Nephron (organoid): ENCODE results near the gene SIRT5.

Experiments
- H3K27ac Mint-ChIP-seq, 3 experiments: 2 replicates each; pipeline ENCODE4 v1.8.0; 2020; ENCODE audit warnings: mixed read lengths in 3 of 3, mild to moderate bottlenecking in 2 of 3, moderate library complexity in 1 of 3
- H3K27me3 Mint-ChIP-seq: 2 replicates; pipeline ENCODE4 v1.8.0; 2021; ENCODE audit warnings: low read depth, mild to moderate bottlenecking, moderate library complexity, mixed read lengths
- H3K36me3 Mint-ChIP-seq: 2 replicates; pipeline ENCODE4 v1.8.0; 2020; ENCODE audit warnings: low read depth, mixed read lengths
- H3K4me1 Mint-ChIP-seq: 2 replicates; pipeline ENCODE4 v1.8.0; 2020; ENCODE audit warnings: mixed read lengths
- H3K4me3 Mint-ChIP-seq, 3 experiments: 2 replicates each; pipeline ENCODE4 v1.8.0; 2020; ENCODE audit warnings: mild to moderate bottlenecking in 3 of 3, mixed read lengths in 3 of 3, moderate library complexity in 2 of 3
- H3K9me3 Mint-ChIP-seq: 2 replicates; pipeline ENCODE4 v1.8.0; 2020; ENCODE audit warnings: mixed read lengths
- TF ChIP-seq, protein P1 (sequence below), 3 experiments: fragments of 200-600 bp; sonication (generic); IDR thresholded peaks; one replicate each; pipeline ENCODE4 v1.5.0; 2021; ENCODE audit warnings: antibody characterized with exemption in 3 of 3; ENCODE audit not compliant: unreplicated experiment in 3 of 3

Gene SIRT5

DNA sequence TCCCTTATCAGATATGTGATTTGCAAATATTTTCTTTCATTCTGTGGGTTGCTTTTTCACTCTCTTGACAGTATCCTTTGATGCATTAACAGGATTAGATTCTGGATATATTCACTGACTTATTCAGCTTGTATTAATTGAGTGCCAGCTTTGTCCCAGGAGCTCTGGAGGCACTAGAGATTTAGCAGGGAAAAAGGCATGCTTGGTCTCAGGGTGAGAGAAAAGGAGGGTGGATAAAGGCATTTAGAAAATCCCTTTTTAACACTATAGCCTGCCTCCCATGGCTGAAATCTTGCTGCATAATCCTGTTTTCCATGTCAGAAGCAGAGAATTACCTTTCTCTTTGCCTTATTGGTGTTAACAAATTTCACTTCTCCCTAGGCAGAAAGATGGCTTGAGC is 28.5 kb upstream of the SIRT5 start:
- no peaks in the 10 kb centered on the region for H3K36me3 Mint-ChIP-seq
- H3K9me3 Mint-ChIP-seq: peaks cover 5% of the 10 kb centered on the region
- TF ChIP-seq, protein P1, sequence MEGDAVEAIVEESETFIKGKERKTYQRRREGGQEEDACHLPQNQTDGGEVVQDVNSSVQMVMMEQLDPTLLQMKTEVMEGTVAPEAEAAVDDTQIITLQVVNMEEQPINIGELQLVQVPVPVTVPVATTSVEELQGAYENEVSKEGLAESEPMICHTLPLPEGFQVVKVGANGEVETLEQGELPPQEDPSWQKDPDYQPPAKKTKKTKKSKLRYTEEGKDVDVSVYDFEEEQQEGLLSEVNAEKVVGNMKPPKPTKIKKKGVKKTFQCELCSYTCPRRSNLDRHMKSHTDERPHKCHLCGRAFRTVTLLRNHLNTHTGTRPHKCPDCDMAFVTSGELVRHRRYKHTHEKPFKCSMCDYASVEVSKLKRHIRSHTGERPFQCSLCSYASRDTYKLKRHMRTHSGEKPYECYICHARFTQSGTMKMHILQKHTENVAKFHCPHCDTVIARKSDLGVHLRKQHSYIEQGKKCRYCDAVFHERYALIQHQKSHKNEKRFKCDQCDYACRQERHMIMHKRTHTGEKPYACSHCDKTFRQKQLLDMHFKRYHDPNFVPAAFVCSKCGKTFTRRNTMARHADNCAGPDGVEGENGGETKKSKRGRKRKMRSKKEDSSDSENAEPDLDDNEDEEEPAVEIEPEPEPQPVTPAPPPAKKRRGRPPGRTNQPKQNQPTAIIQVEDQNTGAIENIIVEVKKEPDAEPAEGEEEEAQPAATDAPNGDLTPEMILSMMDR (IDR thresholded peaks at IDR 0.05; ENCODE audit: unreplicated experiment in 3 of 3): no peak
- no peak overlapping the region for H3K27ac Mint-ChIP-seq
- H3K27me3 Mint-ChIP-seq: peaks cover 4% of the 10 kb centered on the region
- no peaks in the 10 kb centered on the region for H3K4me1 Mint-ChIP-seq
- H3K4me3 Mint-ChIP-seq: no peak overlapping the region

DNA sequence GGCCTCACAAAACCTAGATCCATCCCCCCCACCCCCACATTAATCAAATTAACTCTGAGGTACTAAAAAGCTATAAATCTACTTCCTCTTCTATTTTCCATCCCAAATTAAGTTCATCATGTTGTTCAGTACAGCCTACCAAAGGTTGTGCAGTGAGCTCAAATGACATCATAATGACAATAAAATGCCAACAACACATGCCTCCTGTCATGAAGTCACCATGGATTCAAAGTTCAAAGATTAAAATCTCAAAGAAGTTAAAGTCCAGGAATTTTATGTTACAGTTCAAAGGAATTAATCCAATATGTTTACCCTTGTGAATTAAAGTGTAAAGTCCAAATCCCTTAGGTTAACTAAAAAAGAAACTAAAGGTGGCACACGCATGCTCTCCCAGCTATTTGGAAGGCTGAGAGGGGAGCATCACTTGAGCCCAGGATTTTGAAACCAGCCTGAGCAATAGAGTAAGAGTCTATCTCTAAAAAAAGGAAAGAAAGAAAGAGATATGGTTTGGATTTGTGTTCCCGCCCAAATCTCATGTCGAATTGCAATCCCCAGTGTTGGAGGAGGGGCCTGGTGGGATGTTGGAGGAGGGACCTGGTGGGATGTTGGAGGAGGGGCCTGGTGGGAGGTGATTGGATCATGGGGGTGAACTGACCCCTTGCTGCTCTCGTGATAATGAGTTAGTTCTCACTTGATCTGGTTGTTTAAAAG is 25.7 kb upstream of the SIRT5 start:
- TF ChIP-seq, protein P1 (IDR thresholded peaks at IDR 0.05; ENCODE audit: unreplicated experiment in 3 of 3): no peak
- Mint-ChIP-seq H3K27me3 (no peaks in the 10 kb centered on the region), H3K36me3 (no peaks in the 10 kb centered on the region), H3K9me3 (peaks cover 5% of the 10 kb centered on the region), H3K27ac (no peak overlapping the region), H3K4me3 (no peak overlapping the region), H3K4me1 (no peaks in the 10 kb centered on the region)

DNA sequence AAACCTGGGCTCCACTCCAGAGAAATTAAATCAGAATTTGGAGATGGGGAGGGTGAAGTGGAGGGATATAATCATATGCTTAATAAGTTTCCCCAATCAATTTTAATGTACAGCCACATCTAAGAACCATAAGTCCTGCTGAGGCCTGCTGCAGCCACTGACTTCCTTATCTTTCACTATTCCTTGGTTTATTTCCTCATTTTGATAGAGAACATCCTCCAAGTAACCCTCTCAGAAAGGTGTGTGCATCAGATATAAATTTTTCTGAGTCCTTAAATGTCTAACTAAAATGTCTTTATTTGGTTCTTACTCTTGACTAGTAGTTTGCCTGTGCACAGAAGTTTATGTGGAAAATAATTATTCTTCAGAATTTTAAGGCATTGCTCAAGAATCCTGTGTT is 23.7 kb upstream of the SIRT5 start:
- TF ChIP-seq, protein P1 (IDR thresholded peaks at IDR 0.05; ENCODE audit: unreplicated experiment in 3 of 3): no peak
- peaks cover 2% of the 10 kb centered on the region for H3K9me3 Mint-ChIP-seq
- H3K27me3 Mint-ChIP-seq: no peaks in the 10 kb centered on the region
- no peak overlapping the region for H3K27ac Mint-ChIP-seq
- no peak overlapping the region for H3K4me3 Mint-ChIP-seq
- H3K4me1 Mint-ChIP-seq: peaks cover 6% of the 10 kb centered on the region
- H3K36me3 Mint-ChIP-seq: no peaks in the 10 kb centered on the region

DNA sequence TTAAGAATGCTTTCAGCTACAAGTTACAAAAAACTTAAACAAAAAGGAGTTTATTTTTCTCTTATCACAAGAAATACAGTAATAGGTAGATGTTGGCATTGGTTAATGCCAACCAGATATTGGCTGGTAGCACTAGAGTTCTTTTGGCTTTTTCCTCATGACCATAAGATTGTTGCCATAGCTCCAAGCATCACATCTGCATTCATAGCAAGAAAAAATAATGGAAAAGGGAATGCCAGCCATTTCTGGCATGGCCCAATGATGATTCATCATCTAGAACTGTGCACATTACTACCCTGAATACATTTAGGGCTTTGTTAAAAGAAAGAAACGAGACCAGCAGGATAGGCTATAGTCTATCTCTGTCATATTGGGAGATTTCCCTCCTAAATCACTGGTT is 20.8 kb upstream of the SIRT5 start:
- TF ChIP-seq, protein P1 (IDR thresholded peaks at IDR 0.05; ENCODE audit: unreplicated experiment in 3 of 3): no peak
- Mint-ChIP-seq H3K4me3 (no peak overlapping the region), H3K27me3 (no peaks in the 10 kb centered on the region), H3K9me3 (no peaks in the 10 kb centered on the region), H3K36me3 (no peaks in the 10 kb centered on the region), H3K4me1 (peaks cover 6% of the 10 kb centered on the region), H3K27ac (no peak overlapping the region)

DNA sequence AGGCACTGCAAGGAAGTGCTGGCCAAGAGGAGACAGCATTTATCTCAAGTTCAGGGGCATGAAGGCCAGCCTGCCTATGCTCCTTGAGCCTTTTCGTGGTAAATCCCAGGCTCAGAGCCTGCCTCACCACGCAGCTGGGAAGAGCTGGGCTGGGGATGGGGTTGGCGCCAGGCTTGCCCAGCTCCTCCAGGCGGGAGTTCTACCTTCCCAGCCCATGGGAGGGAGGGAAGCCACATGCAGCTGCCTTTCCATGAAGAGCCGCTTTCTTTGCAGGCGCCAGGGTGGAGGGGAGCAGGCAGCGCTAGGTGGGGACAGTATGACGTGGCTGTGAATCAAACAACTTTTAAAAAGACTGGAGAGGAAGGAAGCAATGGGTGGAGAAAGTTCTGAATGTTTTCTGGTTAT is 19.5 kb upstream of the SIRT5 start:
- Mint-ChIP-seq H3K27me3 (no peaks in the 10 kb centered on the region), H3K27ac (no peak overlapping the region), H3K9me3 (no peaks in the 10 kb centered on the region), H3K36me3 (no peaks in the 10 kb centered on the region), H3K4me3 (no peak overlapping the region), H3K4me1 (peaks cover 10% of the 10 kb centered on the region)
- TF ChIP-seq, protein P1 (IDR thresholded peaks at IDR 0.05; ENCODE audit: unreplicated experiment in 3 of 3): no peak

DNA sequence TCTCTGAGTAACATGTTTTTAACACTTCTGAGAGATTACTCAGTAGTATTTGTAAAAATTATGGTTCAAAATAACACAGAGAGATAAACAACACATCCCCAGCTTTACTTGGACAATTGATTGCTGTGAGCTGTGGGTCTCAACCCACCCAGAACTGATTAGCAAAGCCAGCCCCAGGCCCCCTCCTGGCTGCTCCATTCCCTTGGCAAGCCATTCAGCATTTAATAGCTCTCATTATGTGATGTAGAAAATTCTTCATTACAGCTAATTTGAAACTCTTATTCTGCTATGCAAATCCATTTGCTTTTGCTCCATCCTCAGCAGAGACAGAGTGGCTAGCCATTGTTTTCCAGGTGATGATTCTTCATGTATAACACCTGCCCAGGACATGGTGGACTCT is 16.6 kb upstream of the SIRT5 start:
- TF ChIP-seq, protein P1 (IDR thresholded peaks at IDR 0.05; ENCODE audit: unreplicated experiment in 3 of 3): no peak
- Mint-ChIP-seq H3K4me3 (no peak overlapping the region), H3K9me3 (no peaks in the 10 kb centered on the region), H3K36me3 (no peaks in the 10 kb centered on the region), H3K27ac (no peak overlapping the region), H3K27me3 (no peaks in the 10 kb centered on the region), H3K4me1 (peaks cover 14% of the 10 kb centered on the region)
